BLaER1 (cell line): ENCODE results near the gene MRAP2.
"Not testable (repeated sequence)": the region's sequence is repeated elsewhere in the genome, so short reads cannot be mapped to it uniquely, and the experiment has no call there.

Experiments used
- H3K27ac ChIP-seq: shearing (Covaris generic); formaldehyde crosslinking; 2 replicates; pipeline ENCODE4 v1.8.1; 2022
- H3K27me3 ChIP-seq: shearing (Covaris generic); formaldehyde crosslinking; 2 replicates; pipeline ENCODE4 v1.8.1; 2022
- H3K36me3 ChIP-seq: shearing (Covaris generic); formaldehyde crosslinking; 2 replicates; pipeline ENCODE4 v1.8.1; 2022
- H3K4me1 ChIP-seq: shearing (Covaris generic); formaldehyde crosslinking; 2 replicates; pipeline ENCODE4 v1.8.1; 2022
- H3K4me2 ChIP-seq: shearing (Covaris generic); formaldehyde crosslinking; 2 replicates; pipeline ENCODE4 v1.8.1; 2022
- H3K4me3 ChIP-seq: shearing (Covaris generic); formaldehyde crosslinking; 2 replicates; pipeline ENCODE4 v1.8.1; 2022
- H3K9ac ChIP-seq: shearing (Covaris generic); formaldehyde crosslinking; 2 replicates; pipeline ENCODE4 v1.8.1; 2022
- H3K9me3 ChIP-seq: shearing (Covaris generic); formaldehyde crosslinking; 2 replicates; pipeline ENCODE4 v1.8.1; 2022
- H4K20me1 ChIP-seq: shearing (Covaris generic); formaldehyde crosslinking; 2 replicates; pipeline ENCODE4 v1.8.1; 2022
- Cebpa-rat ChIP-seq: shearing (Covaris generic); IDR thresholded peaks from 2 replicates; pipeline ENCODE4 v1.8.1; 2022

Gene MRAP2

DNA sequence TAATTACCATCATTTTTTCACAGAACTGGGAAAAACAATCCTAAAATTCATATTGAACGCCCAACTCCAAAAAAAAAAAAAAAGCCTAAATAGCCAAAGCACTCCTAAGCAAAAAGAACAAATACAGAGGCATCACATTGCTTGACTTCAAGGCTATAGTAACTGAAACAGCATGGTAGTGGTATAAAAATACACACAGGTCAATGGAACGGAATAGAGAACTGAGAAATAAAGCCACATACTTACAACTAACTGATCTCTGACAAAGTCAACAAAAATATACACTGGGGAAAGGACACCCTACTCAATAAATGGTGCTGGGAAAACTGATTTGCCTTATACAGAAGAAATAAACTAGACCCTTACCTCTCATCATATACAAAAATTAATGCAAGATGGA is 89.6 kb downstream of the MRAP2 start:
- H4K20me1 ChIP-seq: no peaks in the 10 kb centered on the region
- H3K36me3 ChIP-seq: no peaks in the 10 kb centered on the region
- no peaks in the 10 kb centered on the region for H3K9me3 ChIP-seq
- TF ChIP-seq Cebpa-rat: no peak
- H3K27me3 ChIP-seq: no peaks in the 10 kb centered on the region
- H3K4me3 ChIP-seq: no peak overlapping the region
- H3K4me2 ChIP-seq: no peak overlapping the region
- no peaks in the 10 kb centered on the region for H3K4me1 ChIP-seq
- no peak overlapping the region for H3K9ac ChIP-seq
- no peak overlapping the region for H3K27ac ChIP-seq

DNA sequence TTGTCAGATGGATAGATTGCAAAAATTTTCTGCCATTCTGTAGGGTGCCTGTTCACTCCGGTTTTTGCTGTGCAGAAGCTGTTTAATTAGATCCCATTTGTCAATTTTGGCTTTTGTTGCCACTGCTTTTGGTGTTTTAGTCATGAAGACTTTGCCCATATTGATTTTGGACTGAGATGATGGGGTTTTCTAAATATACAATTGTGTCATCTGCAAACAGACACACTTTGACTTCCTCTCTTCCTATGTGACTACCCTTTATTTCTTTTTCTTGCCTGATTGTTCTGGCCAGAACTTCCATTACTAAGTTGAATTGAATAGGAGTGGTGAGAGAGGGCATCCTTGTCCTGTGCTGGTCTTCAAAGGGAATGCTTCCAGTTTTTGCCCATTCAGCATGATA is 96.0 kb downstream of the MRAP2 start:
- not testable (repeated sequence) for H3K9ac ChIP-seq, H3K27ac ChIP-seq, H4K20me1 ChIP-seq, H3K4me1 ChIP-seq, H3K4me3 ChIP-seq, H3K36me3 ChIP-seq, H3K4me2 ChIP-seq, H3K27me3 ChIP-seq, H3K9me3 ChIP-seq

DNA sequence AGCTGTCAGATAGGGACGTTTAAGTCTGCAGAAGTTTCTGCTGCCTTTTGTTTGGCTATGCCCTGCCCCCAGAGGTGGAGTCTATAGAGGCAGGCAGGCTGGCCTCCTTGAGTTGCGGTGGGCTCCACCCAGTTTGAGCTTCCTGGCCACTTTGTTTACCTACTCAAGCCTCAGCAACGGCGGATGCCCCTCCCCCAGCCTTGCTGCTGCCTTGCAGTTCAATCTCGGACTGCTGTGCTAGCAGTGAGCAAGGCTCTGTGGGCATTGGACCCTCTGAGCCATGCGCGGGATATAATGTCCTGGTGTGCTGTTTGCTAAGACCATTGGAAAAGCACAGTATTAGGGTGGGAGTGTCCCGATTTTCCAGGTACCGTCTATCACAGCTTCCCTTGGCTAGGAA is 99.8 kb downstream of the MRAP2 start:
- not testable (repeated sequence) for H3K4me2 ChIP-seq, H3K9ac ChIP-seq, H3K27me3 ChIP-seq, H3K4me1 ChIP-seq, H3K9me3 ChIP-seq, H4K20me1 ChIP-seq, H3K4me3 ChIP-seq, H3K27ac ChIP-seq, H3K36me3 ChIP-seq

DNA sequence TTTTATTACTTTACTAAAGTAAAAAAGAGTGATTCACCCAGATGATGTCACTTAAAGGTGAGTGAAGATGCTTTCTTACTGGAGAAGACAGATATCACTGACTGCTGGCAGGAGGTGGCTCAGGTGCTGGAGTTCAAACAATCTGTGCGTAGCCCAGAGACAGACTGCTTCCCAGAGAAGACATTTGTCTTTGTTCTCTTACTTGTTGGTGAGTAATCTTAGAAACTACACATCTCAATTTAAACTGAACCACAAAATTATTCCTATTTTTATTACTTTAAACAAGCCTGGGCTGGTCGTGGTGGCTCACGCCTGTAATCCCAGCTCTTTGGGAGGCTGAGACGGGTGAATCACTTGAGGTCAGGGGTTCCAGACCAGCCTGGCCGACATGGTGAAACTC is 101.7 kb downstream of the MRAP2 start:
- no peaks in the 10 kb centered on the region for H3K4me1 ChIP-seq
- H3K36me3 ChIP-seq: peaks cover 9% of the 10 kb centered on the region; the same call in 1 of the 2 replicates
- no peak overlapping the region for H3K4me2 ChIP-seq
- no peaks in the 10 kb centered on the region for H3K27me3 ChIP-seq
- no peaks in the 10 kb centered on the region for H4K20me1 ChIP-seq
- peaks cover 10% of the 10 kb centered on the region for H3K9me3 ChIP-seq
- H3K9ac ChIP-seq: no peak overlapping the region
- no peak overlapping the region for H3K4me3 ChIP-seq
- no peak overlapping the region for H3K27ac ChIP-seq
- TF ChIP-seq Cebpa-rat: no peak

DNA sequence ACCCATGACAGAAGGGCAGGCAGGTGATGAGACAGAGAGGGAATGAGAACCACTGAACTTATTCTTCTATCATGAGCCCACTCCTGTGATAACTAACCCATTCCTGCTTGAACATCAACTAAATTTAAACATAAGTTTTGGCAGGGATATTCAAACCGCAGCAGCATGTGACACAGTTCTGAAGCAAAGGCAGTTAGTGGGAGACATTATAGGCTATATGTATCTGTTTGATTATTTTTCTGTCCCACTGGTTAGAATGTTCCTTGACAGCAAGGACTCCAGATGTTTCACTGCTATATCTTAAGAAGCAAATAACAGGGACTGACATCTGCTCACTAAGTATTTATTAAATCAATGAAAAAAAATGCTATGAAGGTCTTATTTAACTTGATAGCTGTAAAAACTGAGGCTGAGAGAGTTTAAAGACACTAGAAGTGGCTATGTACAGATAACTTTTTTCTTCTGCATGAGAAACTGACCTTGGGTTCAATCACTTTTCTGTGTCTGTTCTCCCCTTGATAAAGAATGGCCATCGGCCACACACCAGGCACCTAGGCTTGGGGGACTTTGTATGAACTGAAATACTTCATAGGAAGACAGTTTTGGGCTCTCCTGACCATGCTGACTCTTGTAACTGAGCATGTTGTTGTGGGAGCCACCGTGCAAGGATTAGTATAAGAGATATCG is 102.9 kb downstream of the MRAP2 start:
- Histone ChIP-seq H3K9ac (no peak overlapping the region), H3K4me3 (no peak overlapping the region), H3K4me1 (no peaks in the 10 kb centered on the region), H3K36me3 (peaks cover 9% of the 10 kb centered on the region; the same call in 1 of the 2 replicates), H4K20me1 (no peaks in the 10 kb centered on the region), H3K9me3 (peaks cover 10% of the 10 kb centered on the region), H3K4me2 (no peak overlapping the region), H3K27ac (no peak overlapping the region), H3K27me3 (no peaks in the 10 kb centered on the region)
- no peak for TF ChIP-seq Cebpa-rat

DNA sequence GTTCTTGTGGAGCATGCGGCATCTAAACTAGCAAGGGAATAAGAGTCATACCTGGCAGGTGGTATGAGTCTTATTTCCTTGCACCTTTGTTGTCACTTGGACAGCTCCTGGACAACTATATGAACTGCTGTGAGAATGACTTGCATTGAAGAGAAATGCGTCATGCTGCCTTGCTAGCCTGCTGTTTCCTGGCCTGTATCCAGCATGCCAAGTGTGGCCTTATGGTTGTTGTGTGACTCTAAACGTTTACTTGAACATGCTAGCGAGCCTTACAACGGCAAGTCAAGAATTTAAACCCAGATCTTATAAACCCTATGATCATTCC is 103.4 kb downstream of the MRAP2 start:
- Histone ChIP-seq H3K27ac (no peak overlapping the region), H3K9ac (no peak overlapping the region), H3K4me2 (no peak overlapping the region), H3K36me3 (peaks cover 9% of the 10 kb centered on the region; the same call in 1 of the 2 replicates), H4K20me1 (no peaks in the 10 kb centered on the region), H3K9me3 (peaks cover 10% of the 10 kb centered on the region), H3K27me3 (no peaks in the 10 kb centered on the region), H3K4me1 (no peaks in the 10 kb centered on the region), H3K4me3 (no peak overlapping the region)
- TF ChIP-seq Cebpa-rat: no peak

DNA sequence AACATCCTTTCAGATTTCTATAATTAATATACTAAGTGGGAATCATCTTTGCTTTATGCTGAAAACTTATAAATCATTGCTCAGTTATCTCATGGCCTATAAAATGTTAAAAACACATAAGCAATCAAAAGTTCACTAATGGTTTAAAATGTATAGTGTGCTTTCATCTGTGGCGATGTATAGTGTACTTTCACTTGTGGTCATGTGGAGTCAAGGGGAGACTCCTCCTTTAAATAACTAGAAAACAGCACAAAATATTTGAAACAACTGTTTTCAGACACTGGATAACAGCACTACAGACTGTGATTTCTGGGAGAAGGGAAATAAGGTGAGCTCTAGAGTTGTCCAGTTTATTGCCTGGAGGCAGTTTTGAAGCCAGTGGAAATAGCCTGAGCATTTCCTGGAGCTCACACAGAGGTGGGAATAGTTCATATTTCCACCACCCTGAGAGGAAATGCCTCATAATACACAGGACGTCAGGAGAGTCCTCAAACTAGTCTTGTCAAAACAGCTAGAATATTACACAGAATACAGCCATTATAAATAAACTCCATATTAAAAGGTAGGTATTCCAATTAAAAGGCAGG is 104.5 kb downstream of the MRAP2 start:
- no peak overlapping the region for H3K27ac ChIP-seq
- no peak for TF ChIP-seq Cebpa-rat
- H3K9me3 ChIP-seq: peaks cover 10% of the 10 kb centered on the region
- H4K20me1 ChIP-seq: no peaks in the 10 kb centered on the region
- no peak overlapping the region for H3K4me3 ChIP-seq
- no peak overlapping the region for H3K9ac ChIP-seq
- no peaks in the 10 kb centered on the region for H3K4me1 ChIP-seq
- H3K36me3 ChIP-seq: peaks cover 9% of the 10 kb centered on the region; the same call in 1 of the 2 replicates
- H3K27me3 ChIP-seq: no peaks in the 10 kb centered on the region
- no peak overlapping the region for H3K4me2 ChIP-seq

DNA sequence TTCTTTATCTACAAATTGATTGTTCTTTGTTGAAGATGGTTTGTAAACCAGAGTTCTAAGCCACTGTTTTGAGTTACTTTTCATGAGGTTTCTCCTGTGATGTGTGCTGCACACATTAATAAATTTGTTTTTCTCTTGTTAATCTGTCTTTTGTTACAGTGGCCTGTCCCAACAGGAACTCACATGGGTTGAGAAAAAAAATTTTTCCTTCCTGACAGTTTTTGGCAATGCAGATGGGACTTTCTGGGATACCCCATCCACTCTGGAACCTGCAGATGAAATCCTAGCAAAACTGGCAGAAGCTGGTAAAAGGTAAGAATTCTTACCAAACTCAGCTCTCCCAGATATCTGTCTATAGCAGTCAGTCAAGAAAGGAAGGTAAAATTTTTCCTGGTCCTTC is 105.7 kb downstream of the MRAP2 start:
- Histone ChIP-seq H3K27ac (no peak overlapping the region), H4K20me1 (no peaks in the 10 kb centered on the region), H3K4me2 (no peak overlapping the region), H3K9ac (no peak overlapping the region), H3K9me3 (peaks cover 2% of the 10 kb centered on the region; the same call in 1 of the 2 replicates), H3K4me1 (no peaks in the 10 kb centered on the region), H3K27me3 (no peaks in the 10 kb centered on the region), H3K36me3 (no peaks in the 10 kb centered on the region), H3K4me3 (no peak overlapping the region)
- TF ChIP-seq Cebpa-rat: no peak
